Measurements from ENCODE around the gene TEDC1.

The TEDC1 gene

GRCh38 chr14:105471823-105472485 lies 19.1 kb upstream of the TEDC1 start:
- no peak overlapping the region for H3K4me3 ChIP-seq (ENCODE audit: low read depth, low read length)
- TF ChIP-seq CTCF (IDR thresholded peaks at IDR 0.05; ENCODE audit: low read depth, low read length) = no peak

- TF ChIP-seq CTCF (IDR thresholded peaks at IDR 0.05; ENCODE audit: low read depth, low read length) = no peak
- H3K4me3 ChIP-seq (ENCODE audit: low read depth, low read length) = no peak overlapping the region
Observed at GRCh38 chr14:105472486-105472991, 18.5 kb upstream of the TEDC1 start.

- no peak overlapping the region for H3K4me3 ChIP-seq (ENCODE audit: low read depth, low read length)
- no peak for TF ChIP-seq CTCF (IDR thresholded peaks at IDR 0.05; ENCODE audit: low read depth, low read length)
Observed at GRCh38 chr14:105473033-105473676, 17.9 kb upstream of the TEDC1 start.

GRCh38 chr14:105473677-105474482 lies 17.2 kb upstream of the TEDC1 start:
- no peak for TF ChIP-seq CTCF (IDR thresholded peaks at IDR 0.05; ENCODE audit: low read depth, low read length)
- peak overlapping the region; percentile 55 for H3K4me3 ChIP-seq (ENCODE audit: low read depth, low read length)

- H3K4me3 ChIP-seq (ENCODE audit: low read depth, low read length) = peak within 1 kb of the TSS; percentile 55
- TF ChIP-seq CTCF (IDR thresholded peaks at IDR 0.05; ENCODE audit: low read depth, low read length) = no peak
Observed at GRCh38 chr14:105474483-105475268, 16.4 kb upstream of the TEDC1 start, which contains the start of gene CRIP2. Gene CRIP2 (plus strand): TSS chr14:105474821. CDS start chr14:105474863, 42 bp downstream.

- peak overlapping the region; percentile 54 for H3K4me3 ChIP-seq (ENCODE audit: low read depth, low read length)
- no peak for TF ChIP-seq CTCF (IDR thresholded peaks at IDR 0.05; ENCODE audit: low read depth, low read length)
Observed at GRCh38 chr14:105475269-105476096, 15.6 kb upstream of the TEDC1 start.

Data from WI38 (cell line).